ENCODE data around the gene CBX6.

The CBX6 gene

GRCh38 chr22:38890377-38890776 lies 18.4 kb upstream of the CBX6 start:
- intact Hi-C loops (cut with DNase I; ENCODE audit: low total_unique reads): no loop called here
- Histone ChIP-seq H3K27me3 (no peaks in the 10 kb centered on the region), H3K9me3 (no peaks in the 10 kb centered on the region), H3K36me3 (no peaks in the 10 kb centered on the region), H3K4me3 (no peak overlapping the region), H3K27ac (no peak overlapping the region), H3K4me1 (no peaks in the 10 kb centered on the region)
- no peak for TF ChIP-seq CTCF (IDR thresholded peaks at IDR 0.05)
- DNase-seq: no peak

- intact Hi-C loops (cut with DNase I; ENCODE audit: low total_unique reads): no loop called here
- no peak for DNase-seq
- TF ChIP-seq CTCF (IDR thresholded peaks at IDR 0.05): no peak
- Histone ChIP-seq H3K27ac (no peak overlapping the region), H3K9me3 (no peaks in the 10 kb centered on the region), H3K4me1 (peaks cover 0 to 24% (median 19%) of the 10 kb centered on the region in 4 donors), H3K4me3 (no peak overlapping the region), H3K27me3 (no peaks in the 10 kb centered on the region), H3K36me3 (no peaks in the 10 kb centered on the region)
Measured at GRCh38 chr22:38886333-38886732, 14.3 kb upstream of the CBX6 start.

GRCh38 chr22:38882972-38883622 lies 11.1 kb upstream of the CBX6 start:
- peak overlapping the region; percentile 81 to 87 for H3K27ac ChIP-seq
- intact Hi-C loops (cut with DNase I; ENCODE audit: low total_unique reads): no loop called here
- no peaks in the 10 kb centered on the region for H3K36me3 ChIP-seq
- no peaks in the 10 kb centered on the region for H3K9me3 ChIP-seq
- H3K4me1 ChIP-seq: peaks cover 0 to 49% (median 31%) of the 10 kb centered on the region in 4 donors
- H3K27me3 ChIP-seq: no peaks in the 10 kb centered on the region
- no peak for DNase-seq
- TF ChIP-seq CTCF (IDR thresholded peaks at IDR 0.05): no peak
- no peak overlapping the region for H3K4me3 ChIP-seq

- H3K4me1 ChIP-seq: peaks cover 0 to 49% (median 31%) of the 10 kb centered on the region in 4 donors
- H3K9me3 ChIP-seq: no peaks in the 10 kb centered on the region
- intact Hi-C loops (cut with DNase I; ENCODE audit: low total_unique reads): loop anchor here (1.0 kb wide), 1 partner anchor 42 kb away; no protein-coding TSS in a partner anchor
- H3K4me3 ChIP-seq: no peak overlapping the region
- peak overlapping the region; percentile 81 to 87 for H3K27ac ChIP-seq
- TF ChIP-seq CTCF (IDR thresholded peaks at IDR 0.05): no peak
- no peaks in the 10 kb centered on the region for H3K27me3 ChIP-seq
- H3K36me3 ChIP-seq: no peaks in the 10 kb centered on the region
- peak; percentile 50 to 88 for DNase-seq
Measured at GRCh38 chr22:38881997-38882879, 10.2 kb upstream of the CBX6 start.

GRCh38 chr22:38881464-38881871 lies 9.5 kb upstream of the CBX6 start:
- Histone ChIP-seq H3K27me3 (no peaks in the 10 kb centered on the region), H3K36me3 (no peaks in the 10 kb centered on the region), H3K27ac (peak overlapping the region; percentile 81 to 87), H3K4me1 (peaks cover 0 to 49% (median 31%) of the 10 kb centered on the region in 4 donors), H3K4me3 (peak overlapping the region; percentile 31 to 34), H3K9me3 (no peaks in the 10 kb centered on the region)
- peak; percentile 82 to 95 for DNase-seq
- intact Hi-C loops (cut with DNase I; ENCODE audit: low total_unique reads): loop anchor here (1.0 kb wide), 1 partner anchor 43 kb away; no protein-coding TSS in a partner anchor
- TF ChIP-seq CTCF (IDR thresholded peaks at IDR 0.05): peak in 1 of 2 experiments; percentile 25
